GM18861 (cell line): Measurements from ENCODE around the gene CAMKV.
"Not testable (repeated sequence)": the region's sequence is repeated elsewhere in the genome, so short reads cannot be mapped to it uniquely, and the experiment has no call there.

ENCODE experiments used
- ATAC-seq: cut with Tn5 transposase; IDR thresholded peaks from one replicate; pipeline ENCODE4 v1.9.1; 2021; ENCODE audit not compliant: unreplicated experiment

The CAMKV gene

DNA sequence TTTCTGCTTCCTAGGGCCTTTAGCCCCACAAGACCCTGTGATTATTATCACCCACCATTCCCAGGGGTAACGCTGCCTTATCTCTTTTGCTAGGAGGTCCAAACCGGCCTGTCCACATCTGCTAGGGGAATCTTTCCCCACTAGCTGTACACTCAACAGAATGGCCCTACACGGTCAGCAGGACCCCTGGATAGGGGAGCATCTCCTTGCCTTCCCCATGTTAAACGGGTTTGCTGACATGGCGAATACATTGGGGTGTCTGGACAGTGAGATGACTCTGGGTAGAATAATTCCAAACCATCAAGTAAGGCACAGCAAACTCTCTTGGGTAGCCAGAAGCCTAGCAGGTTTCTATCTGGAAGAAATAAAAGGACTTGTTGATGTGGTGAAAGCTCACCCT is 14.0 kb downstream of the CAMKV start:
- no peak for ATAC-seq

DNA sequence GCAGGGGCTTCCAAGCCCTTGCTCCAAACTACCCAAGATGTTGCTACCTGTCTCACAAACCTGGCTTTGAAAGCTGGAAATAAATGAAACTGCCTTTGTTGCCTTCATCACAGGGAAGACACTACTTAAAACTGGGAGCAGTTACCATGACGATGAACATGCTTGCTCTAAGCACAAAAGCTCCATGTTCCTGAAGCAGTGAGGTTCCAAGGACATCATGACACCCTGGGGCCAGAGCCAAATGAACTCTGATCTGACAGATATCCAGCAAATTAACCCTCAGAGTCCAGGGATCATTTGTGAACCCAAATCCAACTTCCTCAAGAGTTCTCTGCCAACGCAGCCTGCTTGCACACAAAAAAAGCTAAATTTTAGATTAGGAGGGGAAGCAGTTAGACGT is 24.0 kb downstream of the CAMKV start:
- no peak for ATAC-seq

DNA sequence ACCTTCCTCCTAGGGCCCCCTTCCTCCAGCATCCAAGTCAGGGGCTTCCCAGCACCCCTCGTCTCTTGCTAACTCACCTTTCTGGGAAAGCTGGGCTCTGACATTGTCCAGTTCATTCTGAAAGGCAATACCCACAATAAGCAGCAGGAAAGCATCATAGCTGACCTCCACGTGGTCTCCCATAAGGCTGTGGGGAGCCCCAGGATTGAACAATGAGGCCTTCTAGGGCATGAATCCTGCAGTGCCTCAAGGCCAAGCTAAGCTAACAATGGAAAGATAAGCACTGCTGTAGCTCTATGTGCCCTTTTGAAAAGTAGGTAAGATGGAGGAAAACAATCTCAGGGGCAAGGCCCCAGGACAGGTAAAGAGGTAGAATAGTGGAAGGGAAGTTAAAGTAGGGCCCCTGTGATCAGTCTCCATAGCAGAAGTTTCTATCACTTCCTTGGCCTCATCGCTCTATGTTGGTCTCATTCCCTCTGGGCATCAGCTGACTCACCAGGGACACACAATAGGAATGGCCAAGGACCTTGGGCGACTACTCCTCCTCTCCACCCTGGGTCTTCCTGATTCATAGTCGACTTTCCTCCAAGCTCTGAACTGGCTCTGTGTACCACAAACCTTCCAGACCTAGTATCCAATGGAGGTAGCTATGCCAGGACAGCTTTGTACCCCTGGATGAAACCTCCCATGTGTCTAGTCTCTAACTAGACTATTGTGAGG is 25.1 kb downstream of the CAMKV start:
- no peak for ATAC-seq

DNA sequence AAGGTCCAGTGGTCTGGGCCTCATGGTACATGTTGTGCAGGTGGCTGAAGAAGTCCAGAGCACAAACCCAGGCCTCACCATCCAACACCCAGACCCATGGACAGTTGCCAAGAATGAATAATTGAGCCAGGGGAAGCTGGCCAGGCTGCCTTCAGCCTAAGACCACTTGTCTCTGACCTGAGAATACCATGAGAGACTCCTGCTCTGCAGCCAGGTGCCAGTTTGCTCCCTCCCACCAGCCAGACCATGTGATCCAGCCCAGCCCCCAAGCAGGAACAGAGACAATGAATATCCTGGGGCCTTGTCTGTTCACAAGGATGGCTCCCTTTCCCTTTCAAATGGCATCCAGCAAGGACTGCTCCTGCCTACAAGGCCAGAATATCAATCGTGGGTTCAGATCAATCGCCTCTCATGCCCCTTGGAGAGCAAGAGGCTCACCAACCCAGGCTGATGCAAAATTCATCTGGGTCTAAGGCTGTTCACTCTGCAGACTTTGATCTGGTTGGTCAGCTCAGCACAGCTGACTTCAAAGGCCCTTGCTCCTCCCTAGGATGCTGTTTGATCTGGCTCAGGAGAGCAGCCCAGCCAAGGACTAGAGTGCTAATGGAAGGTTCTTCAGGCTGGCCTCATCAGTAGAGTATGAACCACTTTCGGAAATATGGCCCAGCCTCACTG is 26.7 kb downstream of the CAMKV start:
- ATAC-seq: no peak

DNA sequence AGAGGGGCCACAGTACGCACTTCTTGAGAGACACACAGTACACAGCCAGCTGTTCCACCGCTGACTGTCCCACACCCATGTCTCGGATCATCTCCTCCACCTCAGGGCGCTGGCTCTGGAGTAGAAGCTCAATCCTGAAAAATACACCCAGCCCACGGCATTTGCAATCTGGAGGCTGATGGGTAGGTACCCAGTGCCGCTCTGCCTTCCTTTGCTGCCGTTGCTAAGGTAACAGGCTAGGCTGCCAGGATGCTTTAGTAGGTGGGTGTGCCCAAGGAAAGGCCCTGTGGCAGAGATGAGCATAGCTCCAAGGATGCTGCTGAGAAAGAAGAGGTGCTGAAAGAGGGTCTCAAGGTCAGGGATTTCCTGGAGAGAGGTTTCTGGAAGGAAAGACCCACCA is 27.9 kb downstream of the CAMKV start:
- ATAC-seq: no peak

DNA sequence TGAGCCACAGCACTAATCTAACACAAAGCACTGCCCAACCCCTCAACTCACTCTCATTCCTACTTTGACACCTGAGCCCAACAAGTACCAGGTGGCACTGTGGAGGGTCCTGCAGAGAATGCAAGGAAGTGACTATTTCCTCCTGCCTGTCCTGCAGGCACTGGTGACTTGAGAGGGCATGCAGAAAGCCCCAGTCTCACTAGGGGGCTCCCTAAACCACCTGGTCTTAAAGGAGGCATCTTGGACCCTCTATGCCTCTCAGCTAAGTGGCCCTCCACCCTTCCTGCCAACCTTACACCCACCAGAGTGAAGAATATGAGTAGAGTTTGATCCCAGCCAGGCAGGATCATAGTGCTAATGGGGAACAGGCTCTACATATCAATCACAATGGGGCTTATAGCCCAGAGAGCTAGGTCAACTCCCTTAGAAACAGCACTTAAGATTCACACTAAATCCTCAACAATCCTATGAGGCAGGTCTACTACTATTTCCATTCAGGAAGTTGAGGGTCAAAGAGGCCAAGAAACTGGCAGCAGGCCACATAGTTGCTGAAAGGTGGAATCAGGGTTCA is 28.5 kb downstream of the CAMKV start:
- ATAC-seq: no peak

DNA sequence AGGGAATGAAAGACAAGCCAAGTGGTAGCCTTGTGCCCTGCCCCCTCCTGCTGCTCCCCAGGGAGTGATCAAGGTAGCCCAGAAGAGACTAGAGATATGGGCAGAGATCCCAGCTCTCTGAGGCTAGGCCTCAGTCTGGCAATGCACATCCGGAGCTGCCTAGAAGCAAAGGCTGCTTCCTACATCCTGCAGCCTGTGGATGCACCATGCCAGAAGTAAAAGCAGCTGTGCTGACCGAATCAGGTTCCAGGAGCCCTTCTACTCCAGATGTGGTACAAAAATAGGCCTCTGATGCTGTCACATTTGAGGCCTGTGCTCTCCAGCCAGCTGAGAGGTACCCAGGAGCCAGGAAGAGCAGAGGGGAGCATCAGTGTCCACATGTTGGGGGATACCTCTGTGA is 29.3 kb downstream of the CAMKV start:
- ATAC-seq: no peak

DNA sequence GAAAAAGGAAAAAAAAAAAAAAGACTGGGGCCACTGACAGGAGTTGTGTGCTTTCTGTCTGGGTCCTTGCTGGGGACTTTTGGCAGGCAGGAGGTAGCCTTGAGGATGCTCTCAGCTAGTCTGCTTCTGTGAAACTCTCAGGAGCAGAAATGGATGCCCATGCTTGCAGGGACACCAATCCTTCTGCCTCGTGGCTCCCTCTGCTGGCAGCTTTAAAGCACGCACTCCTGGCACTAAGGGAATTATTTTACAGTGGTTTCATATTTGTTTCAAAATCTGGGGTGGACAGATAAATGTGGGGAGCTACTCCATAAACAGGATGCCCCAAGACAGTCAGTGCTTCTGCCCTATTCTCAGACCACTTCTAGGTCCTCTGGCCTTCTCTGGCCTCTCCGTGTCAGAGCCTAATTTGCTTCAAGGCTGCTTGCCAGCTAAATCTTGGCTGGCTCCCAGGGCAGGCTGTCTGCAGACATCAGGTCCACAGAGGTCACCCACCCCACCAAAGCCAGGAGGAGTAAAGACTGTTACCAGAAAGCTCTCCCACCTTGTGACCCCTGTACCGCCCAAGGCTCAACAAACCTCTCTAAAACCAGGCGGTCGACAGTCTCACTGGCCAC is 30.4 kb downstream of the CAMKV start:
- no peak for ATAC-seq

DNA sequence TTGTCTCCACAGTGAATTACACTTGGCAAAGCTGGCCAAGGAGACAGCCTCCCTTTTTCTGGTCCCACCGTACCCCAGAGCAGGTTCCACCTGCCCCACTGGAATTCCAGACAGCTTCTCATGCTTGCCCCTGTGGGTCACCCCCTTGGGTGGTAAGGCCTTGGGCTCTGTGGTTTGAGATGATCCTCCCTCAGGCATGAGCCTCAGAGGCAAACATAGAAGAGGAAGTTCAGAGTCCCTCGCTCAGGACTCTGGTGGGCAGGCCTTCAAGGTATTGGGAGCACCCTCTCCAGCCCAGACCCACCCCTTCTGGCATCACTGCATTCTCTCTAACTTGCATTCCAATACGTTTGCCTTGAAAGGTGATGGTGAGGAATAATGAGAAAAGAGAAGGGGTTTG is 38.4 kb downstream of the CAMKV start:
- no peak for ATAC-seq

DNA sequence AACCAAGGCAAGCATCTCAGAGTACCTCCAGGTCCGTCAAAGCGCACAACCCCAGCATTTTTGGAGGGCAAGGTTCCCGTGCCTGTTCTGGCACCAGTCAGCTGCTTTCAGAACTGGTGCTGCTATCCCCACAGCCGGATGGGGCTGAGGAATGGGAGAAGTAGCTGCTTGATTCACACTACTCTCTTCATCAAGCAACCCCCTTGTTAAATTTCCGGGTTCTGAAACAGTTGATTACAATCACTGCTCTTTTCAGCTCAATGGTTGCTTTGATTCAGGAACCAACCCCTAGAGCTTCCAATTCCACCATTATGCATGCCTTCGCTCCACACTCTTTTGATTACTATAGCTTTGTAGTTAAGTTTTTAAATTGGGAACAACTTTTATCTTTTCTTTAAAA is 43.7 kb downstream of the CAMKV start:
- no peak for ATAC-seq

DNA sequence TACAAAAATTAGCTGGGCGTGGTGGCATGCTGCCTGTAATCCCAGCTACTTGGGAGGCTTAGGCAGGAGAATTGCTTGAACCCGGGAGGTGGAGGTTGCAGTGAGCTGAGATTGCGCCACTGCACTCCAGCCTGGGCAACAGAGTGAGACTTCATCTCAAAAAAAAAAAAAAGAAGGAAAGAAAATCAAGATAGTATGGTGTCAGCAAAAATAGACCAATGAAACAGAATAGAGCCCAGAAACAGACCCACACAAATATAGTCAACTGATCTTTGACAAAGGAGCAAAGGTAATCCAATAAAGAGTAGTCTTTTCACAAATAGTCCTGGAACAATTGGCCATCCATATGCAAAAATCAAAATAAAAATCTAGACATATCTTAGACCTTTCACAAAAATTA is 46.6 kb downstream of the CAMKV start:
- ATAC-seq: not testable (repeated sequence)

DNA sequence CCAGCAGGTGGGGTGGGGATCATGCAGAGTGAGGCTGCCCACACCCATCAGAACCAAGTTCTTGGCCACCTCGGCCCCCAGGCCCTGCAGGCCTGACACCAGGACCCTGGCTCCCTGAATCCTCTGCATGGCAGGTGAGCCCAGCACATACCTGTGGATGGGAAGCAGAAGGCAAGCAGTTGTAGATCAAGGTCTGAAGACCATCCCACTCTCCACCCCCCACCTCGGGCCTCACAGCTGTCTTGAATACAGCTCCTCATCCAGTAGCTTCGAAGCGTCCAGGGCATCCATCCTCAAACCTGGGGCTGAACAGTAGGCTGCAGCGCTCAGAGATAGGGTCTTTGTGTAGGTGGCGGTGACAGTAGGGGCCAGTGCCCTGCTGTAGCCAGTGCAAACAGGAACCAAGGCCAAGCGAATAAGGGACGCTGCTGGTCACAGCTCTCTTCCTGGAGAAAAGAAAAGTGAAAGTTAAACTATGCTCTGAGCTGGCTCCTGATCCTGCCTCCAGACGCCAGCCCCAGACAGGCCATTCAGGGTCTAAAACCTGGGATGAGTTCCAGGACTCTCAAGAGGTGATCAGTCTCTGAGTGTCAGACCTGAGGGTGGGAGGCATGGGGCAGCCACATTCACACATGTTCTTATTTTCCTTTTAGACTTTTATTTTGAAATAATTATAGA is 56.1 kb downstream of the CAMKV start, which contains the start of gene UBA7:
Gene UBA7, minus strand, starts transcription at position 457 of the 678 bp plus-strand sequence. Its CDS starts 166 bp downstream, at position 291.
- ATAC-seq: no peak

DNA sequence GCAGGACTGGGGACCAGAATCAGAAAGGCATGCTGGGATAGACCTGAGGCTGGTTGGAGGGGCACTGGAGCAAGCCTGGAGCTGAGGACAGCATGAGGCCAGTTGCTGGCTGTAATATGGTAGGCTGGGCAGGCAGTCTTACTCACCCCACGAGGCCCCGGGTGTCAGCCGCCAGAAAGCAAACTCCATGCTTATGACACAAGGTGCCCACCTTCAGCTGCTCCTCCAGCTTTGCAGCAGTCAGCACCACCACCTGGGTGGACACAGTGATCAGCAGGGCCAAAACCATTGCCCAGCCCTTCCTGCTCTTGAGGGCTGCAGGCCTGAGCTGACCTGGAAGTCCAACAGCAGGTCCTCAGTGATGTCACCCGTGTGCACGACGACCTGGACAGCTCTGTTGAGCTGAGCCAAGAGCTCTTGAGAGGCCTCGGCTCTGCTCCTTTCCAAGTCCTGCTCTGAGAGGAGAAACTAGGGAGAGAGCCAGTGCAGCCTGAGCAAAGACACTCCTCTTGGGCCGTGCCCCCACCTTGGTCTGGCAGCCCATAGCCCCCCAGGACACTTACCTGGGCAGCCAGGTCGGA is 56.7 kb downstream of the CAMKV start:
- ATAC-seq: no peak
